ENCODE results near the gene HYOU1.
"Not testable (repeated sequence)": the region's sequence is repeated elsewhere in the genome, so short reads cannot be mapped to it uniquely, and the experiment has no call there.

Gene HYOU1

DNA sequence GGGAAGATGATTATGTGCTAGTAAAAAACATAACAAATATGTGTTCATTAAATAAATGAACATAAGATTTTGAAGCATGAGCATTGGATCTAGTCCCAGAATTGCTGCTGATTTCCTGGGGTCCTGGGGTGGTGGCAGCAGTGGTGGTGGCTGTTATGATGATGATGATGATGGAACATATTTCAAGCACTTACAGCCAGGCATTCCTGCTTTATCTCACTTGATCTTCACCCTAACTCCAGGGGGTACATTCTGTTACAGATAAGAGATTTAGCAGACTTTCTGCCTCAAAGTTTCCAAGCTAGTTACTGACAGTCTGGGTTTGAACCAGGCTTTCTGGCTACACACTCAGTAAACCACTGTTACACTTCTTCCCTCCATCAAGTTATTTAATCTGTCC is 33.3 kb downstream of the HYOU1 start:
- DNase-seq = no peak

- DNase-seq = no peak
These were observed 35.4 kb downstream of the HYOU1 start for GRCh38 chr11:119021631-119022030.

DNA sequence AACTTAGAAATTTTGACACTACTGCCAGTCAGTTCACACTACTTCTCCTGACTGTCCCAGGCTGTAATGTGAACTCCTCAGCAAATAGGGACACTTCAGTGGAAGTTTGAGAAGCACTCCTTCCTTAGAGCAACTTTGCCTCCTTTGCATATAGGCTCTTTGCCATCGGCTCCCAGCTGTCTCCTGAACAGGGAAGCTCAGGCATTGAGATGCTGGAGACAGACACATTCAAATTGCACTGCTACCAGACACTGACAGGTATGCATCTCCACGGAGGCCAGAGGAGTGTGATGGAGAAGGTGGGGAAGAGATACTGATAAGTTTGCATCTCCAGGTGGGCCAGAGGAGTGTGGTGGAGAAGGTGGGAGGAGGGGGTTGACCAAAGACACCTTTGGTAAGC is 37.0 kb downstream of the HYOU1 start:
- DNase-seq = no peak

- DNase-seq = peak; percentile 85 to 100 (median 96)
These were observed 38.7 kb downstream of the HYOU1 start, which contains the start of the genes RPS25 and TRAPPC4 for GRCh38 chr11:119018074-119018938. RPS25 (minus strand) TSS chr11:119018343; CDS start chr11:119018284, 59 bp downstream. TRAPPC4 (plus strand) TSS chr11:119018766; CDS start chr11:119018796, 30 bp downstream.

GRCh38 chr11:119017377-119017776 is 39.6 kb downstream of the HYOU1 start:
- not testable (repeated sequence) for DNase-seq

GRCh38 chr11:119016216-119017009 is 40.6 kb downstream of the HYOU1 start:
- DNase-seq = no peak

- no peak for DNase-seq
These were observed 41.9 kb downstream of the HYOU1 start for GRCh38 chr11:119015054-119015611.

DNA sequence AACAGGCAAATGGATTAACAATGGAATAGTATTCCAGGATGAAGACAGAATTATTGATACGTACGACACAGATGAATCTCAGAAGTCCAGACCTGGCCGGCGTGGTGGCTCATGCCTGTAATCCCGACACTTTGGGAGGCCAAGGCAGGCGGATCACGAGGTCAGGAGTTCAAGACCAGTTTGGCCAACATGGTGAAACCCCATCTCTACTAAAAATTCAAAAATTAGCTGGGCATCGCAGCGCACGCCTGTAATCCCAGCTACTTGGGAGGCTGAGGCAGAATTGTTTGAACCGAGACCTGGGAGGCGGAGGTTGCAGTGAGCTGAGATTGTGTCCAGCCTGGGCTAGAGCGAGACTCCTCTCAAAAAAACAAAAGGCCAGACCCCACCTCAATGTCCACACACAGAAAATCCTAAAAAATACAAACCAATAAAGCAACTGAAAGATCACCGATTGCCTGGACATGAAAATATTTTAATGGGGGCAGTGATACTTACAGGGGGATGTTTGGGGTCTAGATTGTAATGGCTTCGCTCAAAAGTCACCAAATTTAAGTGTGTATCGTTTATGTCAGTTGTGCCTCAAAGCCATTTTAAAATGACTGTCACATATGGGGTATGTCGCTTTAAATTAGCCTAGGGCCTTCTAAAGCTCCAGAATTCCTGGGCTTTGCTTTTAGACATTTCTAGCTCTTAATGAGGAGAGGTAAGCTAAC is 42.6 kb downstream of the HYOU1 start:
- DNase-seq = no peak

DNA sequence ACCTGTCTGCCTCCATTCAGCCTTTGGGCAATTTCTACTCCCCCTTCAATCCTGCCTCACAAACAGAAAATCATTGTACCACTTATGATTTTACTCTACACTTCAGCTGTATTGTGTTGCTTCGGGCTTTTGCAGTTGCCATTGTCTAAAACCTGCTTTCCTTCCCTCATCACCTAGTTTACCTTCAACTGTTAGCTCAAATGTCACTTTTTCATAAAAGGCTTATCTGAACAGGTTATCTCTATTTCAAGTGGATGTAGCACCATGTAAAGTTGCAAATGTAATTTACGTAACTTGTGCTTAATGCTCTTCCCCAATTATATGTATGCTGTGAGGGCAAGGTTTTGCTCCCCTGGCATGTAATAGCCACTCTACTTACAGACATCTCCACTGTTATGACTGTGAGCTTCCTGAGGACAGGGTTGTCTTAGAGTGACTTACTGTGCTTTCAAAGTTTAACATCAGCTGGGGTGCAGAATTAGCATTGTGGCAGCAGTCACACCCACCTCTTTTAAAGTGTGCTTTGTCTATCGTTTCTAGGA is 44.3 kb downstream of the HYOU1 start:
- DNase-seq = no peak

DNA sequence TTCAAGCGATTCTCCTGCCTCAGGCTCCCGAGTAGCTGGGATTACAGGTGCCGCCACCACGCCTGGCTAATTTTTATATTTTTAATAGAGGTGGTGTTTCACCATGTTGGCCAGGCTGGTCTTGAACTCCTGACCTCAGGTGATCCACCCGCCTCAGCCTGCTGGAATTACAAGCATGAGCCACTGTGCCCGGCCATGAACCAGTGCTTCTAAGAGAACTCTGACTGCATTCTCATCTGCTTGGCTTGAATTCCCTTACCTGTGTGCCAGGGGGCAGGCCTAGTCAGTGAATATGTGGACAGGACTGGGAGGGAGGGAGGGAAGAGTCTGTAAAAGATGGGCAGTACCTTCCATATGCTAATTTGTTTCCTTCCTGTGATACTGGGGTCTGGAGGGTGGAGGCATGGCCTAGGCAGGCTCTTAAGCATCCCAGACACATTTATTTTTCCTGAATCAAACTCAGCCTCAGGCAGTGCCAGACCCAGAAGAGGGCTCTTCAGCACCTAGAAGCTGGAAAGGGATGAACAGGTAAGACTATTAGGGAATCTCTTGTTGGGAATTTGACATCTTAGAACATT is 45.4 kb downstream of the HYOU1 start:
- no peak for DNase-seq

DNA sequence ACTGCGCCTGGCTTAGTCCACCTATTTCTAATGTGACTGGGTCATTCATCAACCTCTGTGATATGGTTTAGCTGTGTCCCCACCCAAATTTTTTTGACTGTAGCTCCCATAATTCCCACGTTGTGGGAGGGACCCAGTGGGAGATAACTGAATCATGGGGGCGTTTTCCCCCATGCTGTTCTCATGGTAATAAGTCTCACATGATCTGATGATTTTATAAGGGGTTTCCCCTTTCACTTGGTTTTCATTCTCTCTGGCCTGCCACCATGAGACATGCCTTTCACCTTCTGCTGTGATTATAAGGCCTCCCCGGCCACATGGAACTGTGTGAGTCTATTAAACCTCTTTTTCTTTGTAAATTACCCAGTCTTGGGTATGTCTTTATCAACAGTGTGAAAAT is 50.3 kb downstream of the HYOU1 start:
- no peak for DNase-seq

GRCh38 chr11:119000906-119001305 is 56.1 kb downstream of the HYOU1 start:
- no peak for DNase-seq

- no peak for DNase-seq
These were observed 58.2 kb downstream of the HYOU1 start for GRCh38 chr11:118998822-118999221.

GRCh38 chr11:118998388-118998717 is 58.7 kb downstream of the HYOU1 start:
- peak in 2 of 51 donors; percentile 35 to 49 for DNase-seq

DNA sequence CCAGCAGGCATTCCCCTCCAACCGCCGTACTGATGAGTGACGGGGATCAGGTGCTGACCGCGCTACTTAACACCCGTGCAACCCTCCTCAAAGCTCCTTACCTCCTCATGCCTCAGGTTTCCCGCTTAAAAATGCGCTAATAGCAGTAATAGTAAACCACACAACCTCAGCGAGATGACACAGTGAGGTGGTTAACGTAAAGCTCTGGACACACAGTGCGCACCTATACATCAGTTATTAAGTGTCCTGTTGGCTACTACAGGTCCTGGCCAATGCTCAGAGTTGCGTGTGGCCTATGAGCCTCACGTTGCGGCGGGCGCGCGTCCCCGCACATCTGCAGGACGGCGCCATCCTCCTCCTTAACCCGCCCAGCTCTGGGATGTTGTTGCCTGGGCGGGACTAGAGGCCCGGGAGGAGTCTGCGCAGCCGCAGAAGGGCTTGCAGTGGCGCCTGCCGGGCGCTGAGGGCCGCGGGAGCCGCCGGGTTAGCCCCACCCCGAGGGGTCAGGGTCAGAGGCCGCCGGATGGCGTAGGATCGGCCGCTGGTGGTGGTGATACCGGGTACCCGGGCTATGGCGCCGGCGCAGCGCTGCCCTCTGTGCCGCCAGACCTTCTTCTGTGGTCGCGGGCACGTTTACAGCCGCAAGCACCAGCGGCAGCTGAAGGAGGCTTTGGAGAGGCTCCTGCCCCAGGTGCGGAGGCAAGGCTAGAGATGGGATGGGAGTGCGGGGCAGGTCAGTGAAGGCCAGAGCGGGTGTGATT is 59.2 kb downstream of the HYOU1 start, which contains the start of gene CENATAC:
CENATAC (plus strand) TSS at position 512 of the 761 bp plus-strand sequence; CDS start at position 572, 60 bp downstream.
- DNase-seq = peak; percentile 59 to 98 (median 92)

- peak in 10 of 51 donors; percentile 6 to 62 (median 30) for DNase-seq
These were observed 59.9 kb downstream of the HYOU1 start for GRCh38 chr11:118996926-118997626.
